Lower leg skin (tissue), 3 donors: ENCODE measurements around the gene SH3D21.

Experiments
- POLR2A ChIP-seq, 2 donors: fragments of 450-650 bp; IDR thresholded peaks; one replicate each; pipeline ENCODE4 v1.6.1; 2016 to 2017; ENCODE audit warnings: antibody characterized with exemption in 2 of 2, mild to moderate bottlenecking in 1 of 2, moderate library complexity in 1 of 2
- TF ChIP-seq, protein P1 (sequence below), 3 donors: fragments of 450-650 bp; IDR thresholded peaks; one replicate each; pipeline ENCODE4 v1.5.1; 2016; ENCODE audit warnings: antibody characterized with exemption in 3 of 3, mild to moderate bottlenecking in 3 of 3, moderate library complexity in 2 of 3

DNA sequence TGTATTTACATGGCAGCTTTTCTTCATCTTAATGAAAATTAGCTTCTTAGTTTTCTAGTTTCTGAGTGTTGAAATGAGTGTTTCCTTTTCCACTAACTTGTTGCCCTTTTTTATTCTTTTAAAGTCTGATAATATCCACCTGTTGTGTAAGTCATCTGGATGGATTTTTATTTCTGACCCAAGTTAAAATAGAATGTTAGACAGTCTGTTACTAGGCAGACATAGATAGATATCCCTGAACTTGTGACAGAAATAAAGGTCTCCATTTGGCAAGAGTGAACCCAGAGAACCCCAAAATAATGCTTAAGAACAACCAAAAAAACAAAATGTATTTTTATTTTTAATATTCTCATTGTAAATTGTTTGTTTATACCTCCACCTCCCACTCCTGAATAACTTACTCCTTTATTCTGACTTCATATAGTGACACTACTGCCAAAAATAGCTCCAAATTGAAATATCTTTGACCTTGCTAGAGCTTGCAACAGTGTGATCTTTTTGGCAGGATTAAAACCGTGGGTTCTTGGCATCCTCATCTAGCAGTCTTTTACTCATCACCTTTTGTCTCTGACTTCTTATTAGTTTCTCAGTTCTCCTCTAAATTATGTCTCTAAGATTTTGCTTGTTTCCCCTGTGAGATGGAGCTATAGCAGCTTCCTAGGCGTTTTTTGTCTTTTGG lies 26.9 kb upstream of the SH3D21 start:
- TF ChIP-seq, protein P1, sequence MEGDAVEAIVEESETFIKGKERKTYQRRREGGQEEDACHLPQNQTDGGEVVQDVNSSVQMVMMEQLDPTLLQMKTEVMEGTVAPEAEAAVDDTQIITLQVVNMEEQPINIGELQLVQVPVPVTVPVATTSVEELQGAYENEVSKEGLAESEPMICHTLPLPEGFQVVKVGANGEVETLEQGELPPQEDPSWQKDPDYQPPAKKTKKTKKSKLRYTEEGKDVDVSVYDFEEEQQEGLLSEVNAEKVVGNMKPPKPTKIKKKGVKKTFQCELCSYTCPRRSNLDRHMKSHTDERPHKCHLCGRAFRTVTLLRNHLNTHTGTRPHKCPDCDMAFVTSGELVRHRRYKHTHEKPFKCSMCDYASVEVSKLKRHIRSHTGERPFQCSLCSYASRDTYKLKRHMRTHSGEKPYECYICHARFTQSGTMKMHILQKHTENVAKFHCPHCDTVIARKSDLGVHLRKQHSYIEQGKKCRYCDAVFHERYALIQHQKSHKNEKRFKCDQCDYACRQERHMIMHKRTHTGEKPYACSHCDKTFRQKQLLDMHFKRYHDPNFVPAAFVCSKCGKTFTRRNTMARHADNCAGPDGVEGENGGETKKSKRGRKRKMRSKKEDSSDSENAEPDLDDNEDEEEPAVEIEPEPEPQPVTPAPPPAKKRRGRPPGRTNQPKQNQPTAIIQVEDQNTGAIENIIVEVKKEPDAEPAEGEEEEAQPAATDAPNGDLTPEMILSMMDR (IDR thresholded peaks at IDR 0.05) = no peak
- no peak for TF ChIP-seq POLR2A (IDR thresholded peaks at IDR 0.05)
